Uterus (tissue), 4 donors: ENCODE measurements around the gene OXCT2. TPM values are rescaled to one million over a fixed set of nuclear protein-coding genes. Genes with fewer than 3 reads are reported as not detected.

Experiments
- DNase-seq, 2 donors: peaks; one replicate each; pipeline ENCODE4 v3.0.0-alpha.2; 2019 to 2020
- H3K27ac ChIP-seq, 2 donors: fragments of 200-600 bp; sonication (generic); 1 replicate in 1 of 2; 2 replicates in 1 of 2; pipeline ENCODE4 v1.5.1; 2016 to 2018
- H3K27me3 ChIP-seq, 2 donors: fragments of 200-600 bp; sonication (generic); one replicate each; pipeline ENCODE4 v1.5.1; 2018 to 2019; ENCODE audit warnings: control low read depth in 1 of 2
- H3K36me3 ChIP-seq, 2 donors: fragments of 200-600 bp; sonication (generic); one replicate each; pipeline ENCODE4 v1.5.1; 2019; ENCODE audit warnings: control low read depth in 1 of 2
- H3K4me1 ChIP-seq, 2 donors: fragments of 200-600 bp; sonication (generic); one replicate each; pipeline ENCODE4 v1.5.1; 2018 to 2019; ENCODE audit warnings: control low read depth in 1 of 2
- H3K4me3 ChIP-seq, 2 donors: fragments of 200-600 bp; sonication (generic); 1 replicate in 1 of 2; 2 replicates in 1 of 2; pipeline ENCODE4 v1.5.1; 2018 to 2019; ENCODE audit warnings: mild to moderate bottlenecking in 1 of 2
- H3K9me3 ChIP-seq, 2 donors: fragments of 200-600 bp; sonication (generic); one replicate each; pipeline ENCODE4 v1.5.1; 2019; ENCODE audit warnings: control low read depth in 1 of 2
- POLR2A ChIP-seq, 2 donors: fragments of 450-650 bp; IDR thresholded peaks; one replicate each; pipeline ENCODE4 v1.6.1; 2016; ENCODE audit warnings: antibody characterized with exemption in 2 of 2, mild to moderate bottlenecking in 1 of 2, moderate library complexity in 1 of 2
- intact Hi-C: fragments of 100-400 bp; cut with DNase I; formaldehyde crosslinking; loops from one replicate; pipeline ENCODE4 v1.15.1; 2023; ENCODE audit warnings: low total_unique reads
- total RNA-seq, 4 donors: library from RNA; depleted of rRNA in 3 of 4; stranded (reverse); fragments of >200 nt in 3 of 4; gene quantifications; one replicate each; pipeline versions ENCODE4 v1.1.0 to v1.2.4, GENCODE V29; 2014 to 2023
- TF ChIP-seq, protein P1 (sequence below), 4 experiments: fragments of 200-600 bp in 2 of 4; fragments of 450-650 bp in 2 of 4; sonication (generic) in 2 of 4; IDR thresholded peaks; one replicate each; pipeline ENCODE4 v1.5.1; 2016 to 2019; ENCODE audit warnings: antibody characterized with exemption in 4 of 4, mild to moderate bottlenecking in 2 of 4, moderate library complexity in 1 of 4
- donor health status: DM: yes; HTN: yes; CAD: no.

Gene OXCT2
- total RNA-seq, 4 donors from 2014 or later, result 1.1 to 1.5 TPM; not detected in 2

DNA sequence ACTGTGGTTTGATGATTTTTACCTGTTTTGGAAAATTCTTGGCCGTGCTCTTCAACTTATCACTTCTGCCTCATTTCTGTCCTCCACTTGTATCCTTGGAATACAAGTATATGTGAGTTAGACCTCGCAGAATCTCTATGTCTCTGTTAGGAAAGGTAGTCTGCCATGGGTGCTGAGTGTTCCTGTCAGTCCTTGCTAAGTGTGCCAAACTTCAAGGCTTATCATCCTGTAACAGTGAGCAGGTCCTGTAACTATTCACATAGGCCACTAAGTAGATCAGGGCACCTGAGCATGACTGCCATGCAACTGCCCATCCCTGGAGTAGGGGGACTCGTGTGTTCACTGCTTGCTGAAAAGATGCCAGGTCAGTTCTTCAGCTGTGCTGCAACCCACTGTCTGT lies 41.8 kb upstream of the OXCT2 start:
- Histone ChIP-seq H3K27me3 (no peaks in the 10 kb centered on the region), H3K27ac (no peak overlapping the region), H3K36me3 (no peaks in the 10 kb centered on the region), H3K9me3 (no peaks in the 10 kb centered on the region), H3K4me1 (no peaks in the 10 kb centered on the region), H3K4me3 (no peak overlapping the region)
- intact Hi-C loops, result no loop called here
- no peak for DNase-seq
- TF ChIP-seq, protein P1, sequence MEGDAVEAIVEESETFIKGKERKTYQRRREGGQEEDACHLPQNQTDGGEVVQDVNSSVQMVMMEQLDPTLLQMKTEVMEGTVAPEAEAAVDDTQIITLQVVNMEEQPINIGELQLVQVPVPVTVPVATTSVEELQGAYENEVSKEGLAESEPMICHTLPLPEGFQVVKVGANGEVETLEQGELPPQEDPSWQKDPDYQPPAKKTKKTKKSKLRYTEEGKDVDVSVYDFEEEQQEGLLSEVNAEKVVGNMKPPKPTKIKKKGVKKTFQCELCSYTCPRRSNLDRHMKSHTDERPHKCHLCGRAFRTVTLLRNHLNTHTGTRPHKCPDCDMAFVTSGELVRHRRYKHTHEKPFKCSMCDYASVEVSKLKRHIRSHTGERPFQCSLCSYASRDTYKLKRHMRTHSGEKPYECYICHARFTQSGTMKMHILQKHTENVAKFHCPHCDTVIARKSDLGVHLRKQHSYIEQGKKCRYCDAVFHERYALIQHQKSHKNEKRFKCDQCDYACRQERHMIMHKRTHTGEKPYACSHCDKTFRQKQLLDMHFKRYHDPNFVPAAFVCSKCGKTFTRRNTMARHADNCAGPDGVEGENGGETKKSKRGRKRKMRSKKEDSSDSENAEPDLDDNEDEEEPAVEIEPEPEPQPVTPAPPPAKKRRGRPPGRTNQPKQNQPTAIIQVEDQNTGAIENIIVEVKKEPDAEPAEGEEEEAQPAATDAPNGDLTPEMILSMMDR (IDR thresholded peaks at IDR 0.05), result no peak
- TF ChIP-seq POLR2A (IDR thresholded peaks at IDR 0.05), result no peak

DNA sequence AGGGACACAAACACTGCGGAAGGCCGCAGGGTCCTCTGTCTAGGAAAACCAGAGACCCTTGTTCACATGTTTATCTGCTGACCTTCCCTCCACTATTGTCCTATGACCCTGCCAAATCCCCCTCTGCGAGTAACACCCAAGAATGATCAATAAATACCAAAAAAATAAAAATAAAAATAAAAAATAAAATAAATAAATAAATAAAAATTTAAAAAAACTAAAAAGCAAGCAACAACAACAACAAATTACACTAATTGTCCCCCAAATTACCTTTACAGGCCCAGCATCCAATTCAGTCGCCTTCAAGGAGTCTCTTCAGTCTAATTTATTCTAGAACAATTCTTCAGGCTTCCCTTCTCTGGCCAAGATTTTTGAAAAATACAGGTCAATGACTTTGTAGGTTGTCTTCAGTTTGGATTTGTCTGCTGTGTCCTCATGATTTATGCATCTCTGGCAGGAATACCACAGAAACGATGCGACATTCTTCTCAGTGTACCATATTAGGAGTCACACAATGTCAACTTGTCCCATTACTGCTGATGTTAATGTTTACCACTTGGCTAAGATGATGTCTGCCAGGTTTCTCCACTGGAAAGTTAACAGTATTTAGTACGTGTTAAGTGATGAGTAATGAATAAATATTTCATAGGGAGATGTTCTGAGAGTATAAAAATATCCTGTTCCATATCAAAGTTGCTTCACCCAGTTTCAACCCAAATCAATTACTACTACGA lies 37.8 kb upstream of the OXCT2 start:
- intact Hi-C loops, result no loop called here
- H3K27ac ChIP-seq, result no peak overlapping the region
- H3K4me3 ChIP-seq, result no peak overlapping the region
- no peaks in the 10 kb centered on the region for H3K27me3 ChIP-seq
- TF ChIP-seq, protein P1 (IDR thresholded peaks at IDR 0.05), result no peak
- TF ChIP-seq POLR2A (IDR thresholded peaks at IDR 0.05), result no peak
- H3K4me1 ChIP-seq, result no peaks in the 10 kb centered on the region
- H3K36me3 ChIP-seq, result no peaks in the 10 kb centered on the region
- DNase-seq, result no peak
- H3K9me3 ChIP-seq, result no peaks in the 10 kb centered on the region

DNA sequence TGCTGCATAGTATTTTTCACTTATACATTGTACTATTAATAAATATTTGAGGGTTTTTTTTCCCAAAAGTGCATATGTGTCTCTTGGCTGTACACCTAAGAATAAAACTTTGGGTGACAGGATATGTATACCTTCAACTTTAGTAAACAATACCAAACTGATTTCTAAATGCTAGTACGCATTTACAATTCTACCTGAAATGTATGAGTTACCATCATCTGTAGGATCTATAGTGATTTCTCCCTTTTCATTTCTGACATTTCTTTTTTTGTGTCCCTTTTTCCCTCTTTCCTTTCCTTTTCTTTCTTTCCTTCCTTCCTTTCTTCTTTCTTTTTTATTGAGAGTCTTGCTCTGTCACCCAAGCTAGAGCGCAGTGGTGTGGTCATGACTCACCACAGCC lies 34.2 kb upstream of the OXCT2 start:
- no peak for DNase-seq
- Histone ChIP-seq H3K27me3 (no peaks in the 10 kb centered on the region), H3K27ac (no peak overlapping the region), H3K9me3 (no peaks in the 10 kb centered on the region), H3K4me1 (no peaks in the 10 kb centered on the region), H3K4me3 (no peak overlapping the region), H3K36me3 (no peaks in the 10 kb centered on the region)
- intact Hi-C loops, result no loop called here
- no peak for TF ChIP-seq POLR2A (IDR thresholded peaks at IDR 0.05)
- TF ChIP-seq, protein P1 (IDR thresholded peaks at IDR 0.05), result no peak

DNA sequence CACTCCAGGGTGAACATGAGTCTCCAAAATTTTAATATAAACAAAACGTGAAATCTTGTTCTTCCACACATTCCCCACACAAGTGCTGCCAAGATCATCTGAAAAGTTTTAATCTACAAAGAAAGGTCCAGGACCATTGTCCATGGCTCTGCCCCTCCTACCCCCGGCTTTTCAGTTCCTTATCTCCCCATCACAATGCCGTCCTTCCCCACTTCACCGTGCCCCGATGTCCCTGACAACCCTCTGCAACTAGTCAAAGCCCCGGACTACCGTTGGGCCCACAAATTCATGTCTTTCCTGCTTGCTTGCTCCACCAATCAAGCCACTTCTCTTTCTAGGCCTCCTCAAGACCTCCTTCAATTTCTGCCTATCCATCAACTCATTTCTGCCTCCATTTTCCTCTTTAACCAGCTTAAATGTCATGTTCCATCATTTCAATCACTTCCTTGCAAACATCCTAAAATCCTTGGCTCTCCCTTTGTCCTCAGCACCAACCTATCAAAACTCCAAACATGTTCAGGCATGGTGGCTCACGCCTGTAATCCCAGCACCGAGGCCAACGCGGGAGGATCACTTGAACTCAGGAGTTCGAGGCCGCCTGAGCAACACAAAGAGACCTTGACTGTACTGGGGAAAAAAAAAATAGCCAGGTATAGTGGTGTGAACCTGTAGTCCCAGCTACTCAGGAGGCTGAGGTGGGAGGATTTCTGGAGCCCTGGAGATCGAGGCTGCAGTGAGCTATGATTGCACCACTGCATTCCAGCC lies 31.5 kb upstream of the OXCT2 start:
- Histone ChIP-seq H3K27me3 (no peaks in the 10 kb centered on the region), H3K27ac (no peak overlapping the region), H3K36me3 (no peaks in the 10 kb centered on the region), H3K9me3 (no peaks in the 10 kb centered on the region), H3K4me3 (no peak overlapping the region), H3K4me1 (no peaks in the 10 kb centered on the region)
- DNase-seq, result no peak
- TF ChIP-seq, protein P1 (IDR thresholded peaks at IDR 0.05), result no peak
- no peak for TF ChIP-seq POLR2A (IDR thresholded peaks at IDR 0.05)
- intact Hi-C loops, result no loop called here

DNA sequence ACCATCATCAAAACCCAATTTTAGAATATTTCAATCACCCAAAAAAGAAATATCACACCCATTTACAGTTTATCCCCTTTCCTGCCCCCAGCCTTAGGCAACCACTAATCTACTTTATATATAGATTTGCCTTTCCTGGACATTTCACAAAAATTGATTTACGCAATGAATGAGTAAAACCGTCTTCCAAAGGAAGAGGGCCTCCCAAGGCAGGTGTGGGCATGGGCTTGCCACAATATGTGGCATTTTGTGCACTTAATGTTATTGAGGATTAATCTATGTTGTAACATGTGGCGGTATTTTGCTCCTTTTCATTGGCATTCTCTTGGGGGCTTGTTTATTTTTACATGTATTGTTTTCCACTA lies 29.3 kb upstream of the OXCT2 start:
- TF ChIP-seq, protein P1 (IDR thresholded peaks at IDR 0.05), result no peak
- no peak for TF ChIP-seq POLR2A (IDR thresholded peaks at IDR 0.05)
- Histone ChIP-seq H3K4me3 (no peak overlapping the region), H3K9me3 (no peaks in the 10 kb centered on the region), H3K27me3 (no peaks in the 10 kb centered on the region), H3K36me3 (no peaks in the 10 kb centered on the region), H3K27ac (no peak overlapping the region), H3K4me1 (no peaks in the 10 kb centered on the region)
- DNase-seq, result no peak
- intact Hi-C loops, result no loop called here
